Endodermal cell (in vitro differentiated cells): ENCODE results near the gene TMIGD3. TPM values are rescaled to one million over a fixed set of nuclear protein-coding genes. Genes with fewer than 3 reads are reported as not detected.

ENCODE experiments used
- DNase-seq: peaks from one replicate; pipeline ENCODE4 v3.0.0-alpha.2; 2017
- H3K27ac ChIP-seq: 2 replicates; pipeline ENCODE4 v1.5.1; 2013; ENCODE audit warnings: mild to moderate bottlenecking, low read depth, low read length, moderate library complexity
- H3K27me3 ChIP-seq: 2 replicates; pipeline ENCODE4 v1.6.1; 2013; ENCODE audit warnings: mild to moderate bottlenecking, low read length, moderate library complexity; ENCODE audit not compliant: insufficient read depth, control insufficient read depth, poor library complexity, severe bottlenecking
- H3K36me3 ChIP-seq: 2 replicates; pipeline ENCODE4 v1.7.0; 2013; ENCODE audit warnings: mild to moderate bottlenecking, low read length, moderate library complexity; ENCODE audit not compliant: control insufficient read depth, insufficient read depth
- H3K4me1 ChIP-seq: one replicate; pipeline ENCODE4 v1.7.0; 2013; ENCODE audit warnings: low read length; ENCODE audit not compliant: control insufficient read depth, insufficient read depth
- H3K4me3 ChIP-seq: 2 replicates; pipeline ENCODE4 v1.5.1; 2013; ENCODE audit warnings: mild to moderate bottlenecking, low read length, moderate library complexity
- H3K9ac ChIP-seq: 2 replicates; pipeline ENCODE4 v1.6.1; 2013; ENCODE audit warnings: mild to moderate bottlenecking, low read length, moderate library complexity; ENCODE audit not compliant: poor library complexity, severe bottlenecking; ENCODE audit errors: extremely low read depth
- H3K9me3 ChIP-seq: 2 replicates; pipeline ENCODE4 v1.6.1; 2013; ENCODE audit warnings: mild to moderate bottlenecking, low read length, moderate library complexity; ENCODE audit not compliant: control insufficient read depth
- H3K27ac Mint-ChIP-seq: 2 replicates; pipeline ENCODE4 v1.8.0; 2020; ENCODE audit warnings: mixed read lengths
- H3K27me3 Mint-ChIP-seq: 2 replicates; pipeline ENCODE4 v1.8.0; 2021; ENCODE audit warnings: mild to moderate bottlenecking, mixed read lengths; ENCODE audit not compliant: insufficient read depth
- H3K36me3 Mint-ChIP-seq: 2 replicates; pipeline ENCODE4 v1.8.0; 2020; ENCODE audit warnings: low read depth, mixed read lengths
- H3K4me1 Mint-ChIP-seq: 2 replicates; pipeline ENCODE4 v1.8.0; 2020; ENCODE audit warnings: mixed read lengths
- H3K4me3 Mint-ChIP-seq: 2 replicates; pipeline ENCODE4 v1.8.0; 2020; ENCODE audit warnings: mild to moderate bottlenecking, moderate library complexity, mixed read lengths
- H3K9me3 Mint-ChIP-seq: 2 replicates; pipeline ENCODE4 v1.8.0; 2020; ENCODE audit warnings: mild to moderate bottlenecking, mixed read lengths
- CTCF ChIP-seq: fragments of 200-600 bp; sonication (generic); conservative IDR thresholded peaks from 2 replicates; pipeline ENCODE4 v1.5.0; 2021; ENCODE audit warnings: antibody characterized with exemption, mild to moderate bottlenecking
- WGBS, 2 experiments: methylation state at CpG; one replicate each; pipeline versions ENCODE4 v1.1.5 to v1.1.7; 2013; ENCODE audit warnings: missing lambda C conversion rate in 2 of 2, mixed read lengths in 1 of 2; ENCODE audit not compliant: insufficient coverage in 1 of 2, insufficient read length in 1 of 2; 5-methylcytosine and 5-hydroxymethylcytosine counted together
- total RNA-seq, 2 donors: library from RNA; stranded (reverse); fragmentation: NEBNext Ultra II Directional in 1 of 2; extraction: Animal tissue kit (Norgen Biotek cat#: 25700) in 1 of 2; gene quantifications; 2 replicates in 1 of 2; 3 replicates in 1 of 2; pipeline ENCODE4 v1.2.1, GENCODE V29; 2021

TMIGD3 gene
- total RNA-seq, 2 donors from 2014 or later, result not detected

- no peak for TF ChIP-seq CTCF
- Mint-ChIP-seq H3K4me3 (no peak overlapping the region), H3K4me1 (no peaks in the 10 kb centered on the region), H3K27me3 (no peaks in the 10 kb centered on the region), H3K9me3 (peaks cover 4% of the 10 kb centered on the region), H3K27ac (no peak overlapping the region), H3K36me3 (no peaks in the 10 kb centered on the region)
- DNase-seq, result no peak
- Histone ChIP-seq H3K9me3 (peaks cover 5% of the 10 kb centered on the region), H3K4me3 (no peak overlapping the region), H3K4me1 (no peaks in the 10 kb centered on the region), H3K27me3 (no peaks in the 10 kb centered on the region), H3K9ac (no peak overlapping the region), H3K36me3 (no peaks in the 10 kb centered on the region), H3K27ac (peak overlapping the region; percentile 41)
- WGBS, 2 experiments, result 89 to 93% methylated on average over 10 to 14 of the region's 14 CpGs
These were observed 32.1 kb upstream of the TMIGD3 start for GRCh38 chr1:111535256-111536191.

- H3K36me3 Mint-ChIP-seq, result no peaks in the 10 kb centered on the region
- Histone ChIP-seq H3K4me1 (peaks cover 3% of the 10 kb centered on the region), H3K27ac (no peak overlapping the region), H3K4me3 (no peak overlapping the region), H3K27me3 (no peaks in the 10 kb centered on the region), H3K9ac (no peak overlapping the region), H3K9me3 (no peaks in the 10 kb centered on the region), H3K36me3 (no peaks in the 10 kb centered on the region)
- peaks cover 14% of the 10 kb centered on the region for H3K27me3 Mint-ChIP-seq
- peaks cover 4% of the 10 kb centered on the region for H3K9me3 Mint-ChIP-seq
- peaks cover 8% of the 10 kb centered on the region for H3K4me1 Mint-ChIP-seq
- DNase-seq, result no peak
- H3K27ac Mint-ChIP-seq, result no peak overlapping the region
- no peak overlapping the region for H3K4me3 Mint-ChIP-seq
- TF ChIP-seq CTCF, result no peak
- WGBS, 2 experiments, result 94 to 96% methylated on average over 3 of the region's 3 CpGs
These were observed 16.6 kb upstream of the TMIGD3 start for GRCh38 chr1:111520053-111520452.

DNA sequence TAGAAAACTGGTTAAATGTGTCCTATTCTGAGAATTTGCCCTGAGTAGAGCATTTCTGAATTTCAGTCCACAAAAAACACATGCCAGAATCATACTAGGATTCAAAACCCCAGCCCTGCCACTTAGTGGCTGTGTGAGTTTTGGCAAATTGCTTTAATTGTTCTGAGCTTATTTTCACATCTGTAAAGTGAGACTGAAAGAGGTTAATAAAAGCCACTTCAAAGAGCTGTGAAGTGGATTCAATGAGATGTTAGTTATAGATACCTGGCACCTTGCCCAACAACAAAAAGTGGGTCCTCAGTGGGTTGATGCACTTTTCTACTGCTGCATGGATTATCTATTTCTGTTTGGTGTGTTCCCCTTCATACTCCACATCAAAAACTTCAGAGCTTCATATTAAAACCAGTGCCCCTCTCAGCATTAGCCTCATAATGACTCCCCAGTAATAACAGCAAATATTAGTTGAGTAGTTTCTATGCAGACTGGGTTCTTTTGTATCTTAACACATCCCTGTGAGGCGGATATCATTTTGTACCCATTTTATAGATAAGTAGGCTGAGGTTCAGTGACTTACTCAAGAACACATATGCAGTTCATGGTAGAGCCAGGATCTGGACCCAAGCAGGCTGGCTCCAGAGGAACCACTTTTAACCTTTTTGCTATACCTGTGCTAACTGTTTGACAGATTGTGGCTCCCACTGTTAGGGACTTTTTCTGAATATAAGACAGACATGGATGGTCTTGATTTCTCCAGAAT lies 14.2 kb upstream of the TMIGD3 start:
- no peak overlapping the region for H3K27ac Mint-ChIP-seq
- H3K9me3 Mint-ChIP-seq, result no peaks in the 10 kb centered on the region

More for the DNA sequence above, 14.2 kb upstream of the TMIGD3 start:
- no peak for DNase-seq
- H3K9ac ChIP-seq, result no peak overlapping the region
- Mint-ChIP-seq H3K36me3 (no peaks in the 10 kb centered on the region), H3K4me3 (no peak overlapping the region), H3K27me3 (peaks cover 25% of the 10 kb centered on the region), H3K4me1 (peaks cover 8% of the 10 kb centered on the region)
- 88 to 100% methylated on average over 1 of the region's 1 CpG for WGBS, 2 experiments
- no peak for TF ChIP-seq CTCF
- no peaks in the 10 kb centered on the region for H3K27me3 ChIP-seq
- no peak overlapping the region for H3K4me3 ChIP-seq
- H3K27ac ChIP-seq, result no peak overlapping the region
- no peaks in the 10 kb centered on the region for H3K9me3 ChIP-seq
- H3K4me1 ChIP-seq, result peaks cover 3% of the 10 kb centered on the region
- H3K36me3 ChIP-seq, result no peaks in the 10 kb centered on the region
